HG03342 (cell line): ENCODE measurements around the gene GLUL.

Source experiments
- ATAC-seq: cut with Tn5 transposase; IDR thresholded peaks from one replicate; pipeline ENCODE4 v1.9.1; 2021; ENCODE audit warnings: mild to moderate bottlenecking, moderate library complexity; ENCODE audit not compliant: unreplicated experiment

The GLUL gene

DNA sequence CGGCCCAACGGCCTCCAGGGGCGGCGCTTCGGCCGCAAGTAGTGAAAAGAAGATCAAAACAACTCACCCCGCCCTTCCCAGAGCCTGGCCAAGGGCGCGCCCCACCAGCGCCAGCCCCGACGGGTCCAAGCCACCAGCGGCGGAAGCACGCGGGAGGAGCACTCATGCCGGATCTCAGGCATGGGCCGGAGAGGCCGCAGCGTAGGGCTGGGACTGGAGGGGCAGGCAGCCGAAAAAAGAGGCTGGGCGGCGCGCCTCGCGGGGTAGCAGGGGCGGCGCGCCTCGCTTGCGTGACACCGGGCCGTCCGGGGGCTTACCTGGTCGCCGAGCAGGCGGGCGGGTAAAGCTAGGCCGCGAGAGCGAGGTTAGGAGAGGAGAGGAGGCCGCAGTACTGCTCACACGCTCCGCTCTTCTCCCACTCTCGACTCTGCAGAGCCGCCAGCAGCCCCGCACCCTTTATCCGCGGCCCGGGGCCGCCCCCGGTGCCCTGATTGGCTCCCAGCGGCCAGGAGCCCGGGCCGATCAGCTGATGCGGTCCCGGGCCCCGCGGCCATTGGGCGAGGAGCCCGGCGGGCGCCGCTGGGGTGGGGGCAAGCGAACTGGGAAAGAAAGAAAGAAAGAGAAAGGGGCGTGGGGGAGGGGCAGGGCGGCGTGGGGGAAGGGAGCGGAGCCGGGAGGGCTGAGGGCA, at the start of gene GLUL:
TSS of gene GLUL (minus strand) at position 429 of the 688 bp plus-strand sequence. CDS start 3,053 bp downstream, outside the sequence.
- ATAC-seq: peak; percentile 76

DNA sequence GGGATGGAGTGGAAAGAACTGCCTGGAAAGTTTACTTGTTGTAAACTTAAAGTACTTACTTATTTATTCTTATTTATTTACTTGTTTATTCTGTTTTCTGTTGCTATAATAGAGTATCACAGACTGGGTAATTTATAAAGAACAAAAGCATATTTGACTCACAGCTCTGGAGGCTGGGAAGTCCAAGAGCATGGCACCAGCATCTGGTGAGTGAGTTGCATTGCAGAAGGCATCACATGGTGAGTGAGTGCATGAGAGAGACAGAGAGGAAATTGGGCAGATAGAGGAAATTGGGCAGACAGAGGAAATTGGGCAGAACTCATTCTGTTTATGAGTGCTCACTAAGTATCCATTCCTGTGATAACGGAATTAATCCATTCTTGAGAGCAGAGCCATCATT, 46.7 kb upstream of the GLUL start:
- ATAC-seq: no peak

- ATAC-seq: no peak
Observed at GRCh38 chr1:182433580-182433979, 42.0 kb upstream of the GLUL start.

DNA sequence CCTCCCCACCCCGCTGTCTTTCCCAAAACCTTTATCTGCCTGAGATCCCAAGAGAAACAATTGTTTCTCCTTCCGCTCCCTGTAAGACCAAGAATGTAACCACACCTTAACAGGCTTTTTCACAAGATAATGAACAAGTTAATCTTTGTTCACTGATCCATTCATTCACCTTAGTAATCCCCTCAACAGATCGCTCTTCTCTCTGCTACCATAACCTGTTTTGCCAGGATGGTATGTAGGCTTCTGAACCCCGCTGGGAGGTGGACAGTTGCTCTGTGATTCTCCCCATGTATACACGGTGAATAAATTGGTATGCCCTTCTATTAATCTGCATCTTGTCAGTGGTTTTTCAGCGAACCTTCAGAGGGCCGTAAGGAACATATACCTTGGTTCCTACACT, 39.7 kb upstream of the GLUL start:
- ATAC-seq: no peak

DNA sequence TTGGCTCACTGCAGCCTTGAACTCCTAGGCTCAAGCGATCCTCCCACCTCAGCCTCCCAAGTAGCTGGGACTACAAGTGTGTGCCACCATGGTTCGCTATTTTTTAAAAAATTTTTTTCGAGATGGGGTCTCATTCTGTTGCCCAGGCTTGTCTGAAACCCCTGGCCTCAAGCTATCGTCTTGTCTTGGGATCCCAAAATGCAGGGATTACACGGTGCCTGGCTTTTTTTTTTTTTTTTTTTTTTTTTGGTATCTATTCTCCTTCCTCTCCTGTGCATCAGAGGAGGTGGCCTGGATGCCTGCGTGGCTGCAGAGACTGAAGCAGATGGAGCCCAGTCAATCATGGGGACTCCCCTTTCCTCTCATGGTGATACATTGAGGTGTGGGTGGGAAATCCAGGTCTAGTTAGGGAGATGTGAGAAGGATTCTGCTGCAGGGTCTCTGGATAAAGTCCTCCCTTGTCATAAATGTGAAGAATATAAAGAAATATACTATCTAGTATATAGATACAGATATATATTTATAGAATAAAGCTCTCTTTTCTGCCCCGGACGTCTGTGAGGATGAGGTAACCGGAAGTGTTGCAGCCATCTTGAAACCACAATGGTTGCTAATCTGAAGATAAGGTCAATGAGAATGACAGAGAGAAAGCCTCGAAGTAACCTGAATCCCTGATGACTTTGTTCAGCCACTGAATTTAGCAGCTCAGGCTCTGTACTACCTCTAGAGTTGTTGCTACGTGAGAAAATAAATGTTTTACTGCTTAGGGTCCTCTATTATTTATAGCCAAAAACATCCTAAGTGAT, 38.9 kb upstream of the GLUL start:
- ATAC-seq: peak; percentile 30

DNA sequence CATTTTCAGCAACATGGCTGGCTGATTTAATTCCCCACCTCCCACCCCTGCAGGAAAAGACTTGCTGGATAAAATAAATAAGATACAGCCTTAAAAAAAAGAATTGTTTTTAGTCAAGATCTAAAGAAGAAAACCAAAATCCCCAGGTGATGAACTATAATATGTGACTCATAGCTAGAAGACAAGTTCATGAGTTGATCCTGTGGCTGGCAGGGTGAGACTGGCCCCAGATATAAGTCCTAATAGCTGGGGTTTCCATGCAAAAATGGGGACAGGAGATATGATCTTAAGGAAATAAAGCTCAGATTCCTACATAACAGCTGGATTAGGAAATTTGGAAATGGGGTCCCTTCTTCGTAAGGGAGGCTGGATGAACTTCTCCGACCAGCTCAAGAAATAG, 36.5 kb upstream of the GLUL start:
- ATAC-seq: no peak

DNA sequence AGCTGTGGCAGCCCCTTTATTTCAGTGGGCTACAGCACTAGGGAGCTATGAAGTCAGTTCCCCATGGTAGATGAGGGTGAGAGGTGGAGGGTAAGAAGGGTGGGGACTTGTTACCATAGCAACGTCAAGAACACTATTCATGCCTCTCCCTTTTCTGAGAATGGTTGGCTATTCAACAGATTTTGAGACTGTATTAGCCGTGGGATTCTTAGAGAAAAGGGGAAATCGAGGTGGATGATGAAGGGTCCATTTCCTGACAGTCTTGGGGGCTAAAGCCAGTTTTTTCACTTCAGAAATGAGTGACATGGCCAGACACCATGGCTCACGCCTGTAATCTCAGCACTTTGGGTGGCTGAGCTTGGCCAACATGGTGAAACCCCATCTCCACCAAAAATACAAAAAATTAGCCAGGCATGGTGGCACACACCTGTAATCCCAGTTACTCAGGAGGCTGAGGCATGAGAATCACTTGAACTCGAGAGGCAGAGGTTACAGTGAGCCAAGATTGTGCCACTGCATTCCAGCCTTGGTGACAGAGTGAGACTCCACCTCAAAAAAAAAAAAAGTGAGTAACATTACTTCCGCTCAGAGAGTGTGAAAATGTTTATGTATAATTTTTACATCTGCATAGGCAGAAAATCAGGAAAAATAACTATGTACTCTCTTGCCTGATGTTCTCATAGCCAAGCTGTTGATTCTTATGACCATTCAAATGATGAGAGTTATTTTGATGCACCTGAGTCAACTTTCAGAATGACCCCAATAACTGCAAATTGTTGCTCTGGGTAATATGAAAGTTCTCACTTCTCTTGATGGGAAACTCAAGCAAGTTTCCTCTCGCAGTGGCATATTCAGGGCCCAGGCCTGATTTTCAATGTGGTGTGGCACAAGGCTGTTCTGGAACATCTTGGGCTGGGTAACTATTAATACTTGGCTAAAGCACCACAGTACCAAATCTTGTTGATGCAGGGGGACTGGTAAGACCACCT, 35.1 kb upstream of the GLUL start:
- peak; percentile 72 for ATAC-seq

DNA sequence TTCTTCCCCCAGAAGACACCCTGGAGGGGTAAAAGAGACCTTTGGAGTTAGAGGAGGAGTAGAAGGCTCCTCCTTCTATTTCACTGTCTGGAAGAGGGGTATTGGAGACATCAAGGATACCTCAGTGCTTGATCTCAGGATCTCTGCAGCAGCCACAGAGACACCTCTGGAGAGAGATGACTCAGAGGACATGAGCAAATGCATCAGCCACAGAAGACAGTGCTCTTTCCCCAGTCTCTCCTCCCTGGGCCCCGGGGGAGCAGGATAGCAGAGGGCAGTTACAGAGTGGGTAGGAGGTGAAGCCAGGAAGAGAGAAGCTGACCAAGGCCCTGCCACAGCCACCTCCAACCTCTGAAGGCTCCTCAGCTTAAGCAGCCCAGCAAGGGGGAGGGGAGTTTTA, 24.2 kb upstream of the GLUL start:
- no peak for ATAC-seq

DNA sequence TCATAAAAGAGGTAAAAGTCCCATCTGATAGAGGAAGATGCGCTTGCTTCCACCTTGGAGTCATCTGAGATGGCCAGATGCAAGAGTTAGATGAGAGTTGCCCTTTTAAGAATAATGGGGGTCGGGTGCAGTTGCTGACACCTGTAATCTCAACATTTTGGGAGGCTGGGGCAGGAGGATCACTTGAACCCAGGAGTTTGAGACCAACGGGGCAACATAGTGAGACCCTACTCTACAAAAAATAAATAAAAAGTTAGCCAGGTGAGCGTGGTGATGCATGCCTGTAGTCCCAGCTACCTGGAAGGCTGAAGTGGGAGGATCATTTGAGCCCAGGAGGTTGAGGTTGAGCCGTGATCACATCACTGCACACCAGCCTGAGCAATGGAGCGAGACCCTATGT, 22.4 kb upstream of the GLUL start:
- ATAC-seq: no peak

GRCh38 chr1:182413486-182413885, 21.9 kb upstream of the GLUL start:
- no peak for ATAC-seq

DNA sequence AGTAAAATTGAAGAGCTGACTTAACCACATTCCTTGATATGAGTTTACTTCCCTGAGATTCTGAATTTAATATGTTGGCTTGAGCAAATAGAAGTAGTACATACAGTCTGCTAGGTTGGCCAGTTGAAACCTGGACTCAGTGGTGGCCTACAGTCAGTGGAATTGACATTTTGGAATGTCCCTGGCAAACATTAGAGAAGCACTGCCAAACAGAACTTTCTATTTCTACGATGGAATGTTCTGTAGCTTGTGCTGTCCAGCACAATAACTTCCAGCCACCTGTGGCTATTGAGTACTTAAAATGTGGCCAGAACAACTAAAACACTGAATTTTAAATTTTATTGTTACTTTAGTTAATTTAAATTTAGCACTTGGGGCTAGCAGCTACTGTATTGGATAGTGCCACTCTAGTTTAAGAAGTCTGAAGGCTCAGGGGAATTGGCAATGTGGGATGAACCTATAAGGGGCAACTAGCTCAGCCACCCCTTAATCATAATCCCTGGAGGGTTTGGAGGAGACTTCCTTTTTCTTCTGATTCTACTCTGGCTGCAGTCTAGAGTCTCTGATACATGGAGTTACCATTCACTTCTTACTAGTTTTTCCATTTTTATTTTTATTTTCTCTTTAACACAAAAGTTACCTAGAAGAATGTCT, 19.2 kb upstream of the GLUL start:
- no peak for ATAC-seq

DNA sequence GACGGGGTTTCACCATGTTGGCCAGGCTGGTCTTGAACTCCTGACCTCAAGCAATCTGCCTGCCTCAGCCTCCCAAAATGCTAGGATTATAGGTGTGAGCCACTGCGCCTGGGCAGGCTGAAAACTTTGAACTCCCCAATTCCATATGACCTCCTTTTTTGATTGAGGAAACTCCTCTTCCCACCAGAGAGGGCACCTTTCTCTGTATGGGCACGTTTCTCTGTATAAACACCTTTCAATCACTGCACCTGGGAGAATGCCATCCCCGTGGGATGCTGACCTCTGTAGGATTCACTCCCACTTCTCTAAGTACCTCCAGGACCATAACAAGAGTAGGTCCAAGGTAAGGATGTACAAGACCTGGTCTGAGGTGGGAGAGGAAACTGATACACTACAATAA, 18.5 kb upstream of the GLUL start:
- ATAC-seq: no peak

DNA sequence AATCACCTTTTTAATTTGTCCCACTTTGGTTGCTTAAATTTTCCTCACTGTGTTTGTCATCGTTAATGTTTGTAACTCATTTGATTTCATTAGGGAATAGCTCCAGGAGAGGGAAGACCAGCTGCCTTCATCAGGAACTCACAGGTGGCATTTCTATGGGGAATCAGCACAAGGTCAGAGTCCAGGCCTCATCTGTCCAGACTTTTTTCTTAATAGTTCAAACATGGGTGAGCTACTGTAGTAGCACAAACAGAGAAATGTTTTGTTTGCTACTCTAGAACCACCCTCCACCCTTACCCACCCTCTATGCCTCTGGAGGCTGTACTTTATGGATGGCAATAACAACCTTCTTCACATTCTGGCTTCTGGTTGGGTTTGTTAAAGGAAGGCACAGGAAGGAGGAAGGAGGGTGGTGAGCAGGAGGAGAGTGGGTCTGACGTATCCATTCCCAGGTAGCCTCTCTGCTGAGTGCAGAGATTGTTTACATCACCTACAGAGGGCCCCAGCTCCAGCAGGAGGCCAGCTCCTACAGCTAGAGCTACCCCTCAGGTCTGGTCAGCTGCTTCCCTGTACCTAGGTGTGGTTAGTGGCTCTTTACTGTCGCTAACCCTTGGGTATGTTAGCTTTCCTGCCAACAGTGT, 17.0 kb upstream of the GLUL start:
- no peak for ATAC-seq

GRCh38 chr1:182407724-182408123, 16.1 kb upstream of the GLUL start:
- no peak for ATAC-seq

DNA sequence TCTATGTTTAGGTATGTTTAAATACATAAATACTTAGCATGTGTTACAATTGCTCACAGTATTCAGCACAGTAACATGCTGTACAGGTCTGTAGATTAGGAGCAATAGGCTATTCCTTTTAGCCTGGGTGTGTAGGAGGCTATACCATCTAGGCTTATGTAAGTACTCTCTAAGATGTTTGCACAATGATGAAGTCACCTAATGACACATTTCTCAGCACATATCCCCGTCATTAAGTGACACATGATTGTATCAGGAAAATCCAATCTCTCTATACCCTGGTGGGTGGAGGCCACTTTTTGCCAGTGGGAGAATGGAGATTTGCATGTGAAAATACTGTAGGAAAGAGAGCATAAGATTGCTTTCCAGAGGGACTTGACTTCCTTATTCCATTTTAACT, 14.4 kb upstream of the GLUL start:
- no peak for ATAC-seq

- ATAC-seq: no peak
Observed at GRCh38 chr1:182405578-182405977, 14.0 kb upstream of the GLUL start.

DNA sequence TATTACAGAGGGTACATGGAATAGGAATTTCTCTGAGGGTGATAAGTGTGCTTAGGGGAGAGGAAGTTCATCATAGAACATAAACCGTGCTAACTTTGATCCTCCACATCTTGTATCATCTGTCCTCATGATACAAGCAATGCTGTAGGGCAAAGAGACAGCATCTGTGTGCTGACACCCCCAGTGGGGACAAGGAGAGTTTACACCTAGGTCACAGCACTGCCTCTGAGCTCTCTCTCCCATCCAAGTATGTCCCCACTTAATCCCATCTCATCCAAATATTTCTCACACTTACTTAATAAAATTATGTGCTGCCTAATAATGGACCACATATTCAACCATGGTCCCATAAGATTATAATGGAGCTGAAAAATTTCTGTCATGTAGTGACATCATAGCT, 13.2 kb upstream of the GLUL start:
- ATAC-seq: no peak

DNA sequence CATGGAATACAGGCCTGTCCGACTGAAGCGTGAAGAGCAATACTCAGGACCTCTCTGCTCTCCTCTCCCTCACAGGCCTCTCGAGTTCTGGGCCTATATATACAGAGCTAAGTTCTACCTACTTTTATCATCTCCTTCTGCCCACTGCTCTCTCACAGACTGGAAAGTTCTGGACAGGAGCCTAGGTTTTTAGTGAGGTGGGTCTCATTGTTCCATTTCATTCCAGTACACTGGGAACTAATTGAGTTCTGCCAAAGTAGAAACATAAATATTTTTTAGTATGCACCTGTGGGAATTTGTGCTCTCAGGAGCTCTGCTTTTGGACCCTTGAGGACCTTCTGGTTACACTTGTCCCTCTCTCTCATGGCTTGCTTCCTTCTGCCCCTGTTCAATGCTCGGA, 9.0 kb upstream of the GLUL start, which contains the start of gene TEDDM1:
TSS of gene TEDDM1 (minus strand) at position 101 of the 400 bp plus-strand sequence. CDS start 182 bp downstream, outside the sequence.
- ATAC-seq: no peak

GRCh38 chr1:182397653-182398393, 6.2 kb upstream of the GLUL start:
- ATAC-seq: no peak
